Measurements from ENCODE around the gene SPRED2.

DNA sequence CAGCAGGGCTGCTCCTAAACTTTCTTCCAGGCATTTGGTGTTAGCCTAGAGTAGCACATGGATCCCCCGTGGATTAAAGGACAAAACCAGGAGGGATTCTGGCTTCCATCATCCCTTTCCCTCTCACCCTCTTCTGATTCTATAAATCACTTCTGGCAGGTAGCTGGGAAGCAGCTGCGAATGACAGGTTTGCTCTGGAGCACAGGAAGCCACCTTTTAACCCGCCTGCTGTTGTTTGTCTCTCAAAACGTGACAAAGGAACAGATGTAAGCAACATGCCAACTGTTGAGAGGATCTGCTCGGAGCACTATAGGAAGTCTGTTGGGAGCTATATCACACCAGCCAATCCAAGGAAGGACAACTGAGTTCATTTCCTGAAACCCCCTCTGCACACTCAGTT, 102.9 kb downstream of the SPRED2 start:
- TF ChIP-seq, protein P1, sequence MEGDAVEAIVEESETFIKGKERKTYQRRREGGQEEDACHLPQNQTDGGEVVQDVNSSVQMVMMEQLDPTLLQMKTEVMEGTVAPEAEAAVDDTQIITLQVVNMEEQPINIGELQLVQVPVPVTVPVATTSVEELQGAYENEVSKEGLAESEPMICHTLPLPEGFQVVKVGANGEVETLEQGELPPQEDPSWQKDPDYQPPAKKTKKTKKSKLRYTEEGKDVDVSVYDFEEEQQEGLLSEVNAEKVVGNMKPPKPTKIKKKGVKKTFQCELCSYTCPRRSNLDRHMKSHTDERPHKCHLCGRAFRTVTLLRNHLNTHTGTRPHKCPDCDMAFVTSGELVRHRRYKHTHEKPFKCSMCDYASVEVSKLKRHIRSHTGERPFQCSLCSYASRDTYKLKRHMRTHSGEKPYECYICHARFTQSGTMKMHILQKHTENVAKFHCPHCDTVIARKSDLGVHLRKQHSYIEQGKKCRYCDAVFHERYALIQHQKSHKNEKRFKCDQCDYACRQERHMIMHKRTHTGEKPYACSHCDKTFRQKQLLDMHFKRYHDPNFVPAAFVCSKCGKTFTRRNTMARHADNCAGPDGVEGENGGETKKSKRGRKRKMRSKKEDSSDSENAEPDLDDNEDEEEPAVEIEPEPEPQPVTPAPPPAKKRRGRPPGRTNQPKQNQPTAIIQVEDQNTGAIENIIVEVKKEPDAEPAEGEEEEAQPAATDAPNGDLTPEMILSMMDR (IDR thresholded peaks at IDR 0.05; ENCODE audit: low read depth, low read length, missing input control) = no peak
- TF ChIP-seq RAD21 (IDR thresholded peaks at IDR 0.05) (no peak), TAF1 (conservative IDR thresholded peaks at IDR 0.05) (no peak), FOXA1 (IDR thresholded peaks at IDR 0.05) (no peak), YY1 (IDR thresholded peaks at IDR 0.05) (no peak), NR2F2 (IDR thresholded peaks at IDR 0.05) (no peak), SP1 (IDR thresholded peaks at IDR 0.05) (no peak)
- TF ChIP-seq, protein P2, sequence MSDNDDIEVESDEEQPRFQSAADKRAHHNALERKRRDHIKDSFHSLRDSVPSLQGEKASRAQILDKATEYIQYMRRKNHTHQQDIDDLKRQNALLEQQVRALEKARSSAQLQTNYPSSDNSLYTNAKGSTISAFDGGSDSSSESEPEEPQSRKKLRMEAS (IDR thresholded peaks at IDR 0.05) = no peak
- TF ChIP-seq, protein P3, sequence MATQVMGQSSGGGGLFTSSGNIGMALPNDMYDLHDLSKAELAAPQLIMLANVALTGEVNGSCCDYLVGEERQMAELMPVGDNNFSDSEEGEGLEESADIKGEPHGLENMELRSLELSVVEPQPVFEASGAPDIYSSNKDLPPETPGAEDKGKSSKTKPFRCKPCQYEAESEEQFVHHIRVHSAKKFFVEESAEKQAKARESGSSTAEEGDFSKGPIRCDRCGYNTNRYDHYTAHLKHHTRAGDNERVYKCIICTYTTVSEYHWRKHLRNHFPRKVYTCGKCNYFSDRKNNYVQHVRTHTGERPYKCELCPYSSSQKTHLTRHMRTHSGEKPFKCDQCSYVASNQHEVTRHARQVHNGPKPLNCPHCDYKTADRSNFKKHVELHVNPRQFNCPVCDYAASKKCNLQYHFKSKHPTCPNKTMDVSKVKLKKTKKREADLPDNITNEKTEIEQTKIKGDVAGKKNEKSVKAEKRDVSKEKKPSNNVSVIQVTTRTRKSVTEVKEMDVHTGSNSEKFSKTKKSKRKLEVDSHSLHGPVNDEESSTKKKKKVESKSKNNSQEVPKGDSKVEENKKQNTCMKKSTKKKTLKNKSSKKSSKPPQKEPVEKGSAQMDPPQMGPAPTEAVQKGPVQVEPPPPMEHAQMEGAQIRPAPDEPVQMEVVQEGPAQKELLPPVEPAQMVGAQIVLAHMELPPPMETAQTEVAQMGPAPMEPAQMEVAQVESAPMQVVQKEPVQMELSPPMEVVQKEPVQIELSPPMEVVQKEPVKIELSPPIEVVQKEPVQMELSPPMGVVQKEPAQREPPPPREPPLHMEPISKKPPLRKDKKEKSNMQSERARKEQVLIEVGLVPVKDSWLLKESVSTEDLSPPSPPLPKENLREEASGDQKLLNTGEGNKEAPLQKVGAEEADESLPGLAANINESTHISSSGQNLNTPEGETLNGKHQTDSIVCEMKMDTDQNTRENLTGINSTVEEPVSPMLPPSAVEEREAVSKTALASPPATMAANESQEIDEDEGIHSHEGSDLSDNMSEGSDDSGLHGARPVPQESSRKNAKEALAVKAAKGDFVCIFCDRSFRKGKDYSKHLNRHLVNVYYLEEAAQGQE (IDR thresholded peaks at IDR 0.05) = no peak
- TF ChIP-seq, protein P4, sequence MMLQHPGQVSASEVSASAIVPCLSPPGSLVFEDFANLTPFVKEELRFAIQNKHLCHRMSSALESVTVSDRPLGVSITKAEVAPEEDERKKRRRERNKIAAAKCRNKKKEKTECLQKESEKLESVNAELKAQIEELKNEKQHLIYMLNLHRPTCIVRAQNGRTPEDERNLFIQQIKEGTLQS (IDR thresholded peaks at IDR 0.05) = no peak
